Epidermal melanocyte (primary cell): ENCODE results near the gene XYLT1.
"Not testable (repeated sequence)": the region's sequence is repeated elsewhere in the genome, so short reads cannot be mapped to it uniquely, and the experiment has no call there.

ENCODE experiments used
- DNase-seq: peaks from one replicate; pipeline ENCODE4 v3.0.0; 2011; ENCODE audit warnings: low spot score; ENCODE audit not compliant: insufficient read length

Gene XYLT1

DNA sequence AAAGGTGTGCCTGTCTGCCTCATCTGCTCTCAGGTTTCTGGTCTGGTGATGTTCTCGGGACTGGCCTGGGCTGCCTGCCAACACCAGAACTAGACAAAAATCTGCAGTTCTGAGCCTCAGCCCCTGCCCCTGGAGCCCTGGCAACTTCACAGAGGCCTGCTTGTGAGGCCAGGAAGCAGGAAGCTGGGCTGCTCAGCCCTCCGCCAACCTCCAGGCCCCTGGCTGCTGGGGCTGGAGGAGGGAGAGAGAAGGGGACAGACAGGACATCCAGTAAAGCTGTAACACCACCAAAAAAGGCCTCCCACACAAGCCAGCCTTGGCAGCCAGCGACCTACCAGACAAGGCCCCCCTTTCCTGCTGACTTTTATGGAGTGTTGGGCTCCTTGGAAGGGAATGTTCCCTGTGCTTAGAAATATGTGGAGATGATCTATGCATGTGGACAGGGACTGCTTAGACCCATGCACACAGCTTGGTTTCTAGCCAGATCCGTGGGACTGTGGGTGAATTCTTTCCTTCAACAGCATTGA lies 157.6 kb downstream of the XYLT1 start:
- DNase-seq = peak; percentile 45

GRCh38 chr16:17312094-17312710 lies 158.6 kb downstream of the XYLT1 start:
- DNase-seq = no peak

DNA sequence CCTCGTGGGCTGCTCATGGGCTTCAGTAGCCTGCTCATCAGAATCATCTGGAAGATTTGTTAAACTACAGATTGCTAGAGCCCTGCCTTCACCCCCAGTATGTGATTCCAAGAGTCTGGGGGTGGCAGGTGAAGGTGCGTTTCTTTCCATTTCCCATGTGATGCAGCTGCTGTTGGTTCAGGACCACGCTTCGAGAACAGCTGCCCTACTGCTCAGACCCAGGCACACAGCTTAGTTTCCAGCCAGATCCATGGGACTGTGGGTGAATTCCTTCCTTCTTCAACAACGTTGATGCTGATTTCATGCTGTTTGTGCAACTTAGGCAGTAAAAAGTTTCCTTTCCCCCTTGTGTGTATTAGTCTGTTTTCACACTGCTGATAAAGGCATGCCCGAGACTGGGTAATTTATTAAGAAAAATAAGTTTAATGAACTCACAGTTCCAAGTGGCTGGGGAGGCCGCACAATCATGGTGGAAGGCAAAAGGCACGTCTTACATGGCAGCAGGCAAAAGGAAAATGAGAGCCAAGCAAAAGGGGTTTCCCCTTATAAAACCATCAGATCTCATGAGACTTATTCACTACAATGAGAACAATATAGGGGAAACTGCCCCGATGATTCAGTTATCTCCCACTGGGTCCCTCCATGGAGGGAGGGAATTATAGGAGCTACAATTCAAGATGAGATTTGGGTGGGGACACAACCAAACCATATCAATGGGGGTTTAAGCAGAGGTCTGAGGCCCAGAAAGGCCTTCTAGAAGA lies 159.2 kb downstream of the XYLT1 start:
- DNase-seq = no peak

- DNase-seq = no peak
Observed at GRCh38 chr16:17309510-17309909, 161.2 kb downstream of the XYLT1 start.

GRCh38 chr16:17308186-17308585 lies 162.6 kb downstream of the XYLT1 start:
- no peak for DNase-seq

- no peak for DNase-seq
Observed at GRCh38 chr16:17307504-17307903, 163.3 kb downstream of the XYLT1 start.

DNA sequence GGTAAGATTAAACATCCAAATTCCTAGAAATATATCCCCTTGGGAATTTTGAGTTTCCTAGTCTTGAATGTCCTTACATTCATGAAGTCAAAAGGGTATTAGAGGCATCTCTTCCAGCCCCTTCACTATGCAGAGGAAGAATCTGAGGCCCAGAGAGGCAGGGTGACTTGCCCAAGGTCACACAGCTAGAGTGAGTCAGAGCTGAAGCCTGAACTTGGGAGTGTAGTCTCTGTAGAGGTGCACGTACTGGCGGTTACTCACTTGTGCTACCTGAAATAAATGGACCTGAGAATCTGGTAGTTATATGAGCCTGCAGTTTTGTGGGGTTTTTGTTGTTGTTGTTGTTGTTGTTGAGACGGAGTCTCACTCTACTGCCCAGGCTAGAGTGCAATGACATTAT lies 164.0 kb downstream of the XYLT1 start:
- no peak for DNase-seq

- not testable (repeated sequence) for DNase-seq
Observed at GRCh38 chr16:17306211-17306610, 164.5 kb downstream of the XYLT1 start.

GRCh38 chr16:17305694-17306093 lies 165.1 kb downstream of the XYLT1 start:
- DNase-seq = no peak

- DNase-seq = no peak
Observed at GRCh38 chr16:17304491-17305119, 166.2 kb downstream of the XYLT1 start.

DNA sequence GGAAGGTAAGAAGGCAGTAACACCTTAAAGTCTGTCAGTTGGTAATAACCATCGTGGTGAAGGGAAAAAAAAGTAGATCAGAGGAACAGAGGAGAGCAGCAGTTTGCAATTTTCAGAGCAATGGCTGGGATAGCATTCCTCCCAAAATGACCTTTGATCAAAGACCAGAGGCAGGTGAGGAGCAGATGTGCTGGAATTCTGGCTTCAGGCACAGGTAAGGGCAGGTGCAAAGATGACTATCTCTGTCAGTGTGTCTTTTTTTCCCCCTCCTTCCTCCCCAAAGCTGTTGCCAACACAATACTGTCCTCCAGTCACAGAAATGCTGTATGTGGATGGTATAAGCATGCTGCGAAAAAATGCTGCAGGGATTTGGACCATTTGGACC lies 166.7 kb downstream of the XYLT1 start:
- no peak for DNase-seq

GRCh38 chr16:17303101-17303500 lies 167.7 kb downstream of the XYLT1 start:
- no peak for DNase-seq

DNA sequence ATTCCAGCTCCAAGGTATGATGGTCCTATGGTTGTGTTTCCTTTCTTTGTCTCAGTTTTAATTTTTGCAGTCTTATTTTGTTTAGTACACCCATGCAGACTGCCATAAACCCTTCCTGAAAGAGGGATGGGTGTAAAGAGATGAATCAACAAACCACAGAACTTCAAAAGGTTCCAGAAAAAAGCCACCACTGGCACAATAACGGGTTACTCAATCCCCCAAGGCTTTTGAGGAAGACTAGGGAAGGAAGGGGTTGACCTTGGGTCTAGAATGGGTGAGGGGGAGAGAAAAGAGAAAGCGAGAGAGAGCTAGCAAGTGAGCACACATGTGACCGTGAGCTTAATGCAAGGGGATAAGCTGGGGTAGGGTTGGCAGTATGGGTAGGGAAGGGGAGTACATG lies 168.1 kb downstream of the XYLT1 start:
- DNase-seq = no peak

- no peak for DNase-seq
Observed at GRCh38 chr16:17302214-17302613, 168.5 kb downstream of the XYLT1 start.

GRCh38 chr16:17301593-17302135 lies 169.1 kb downstream of the XYLT1 start:
- DNase-seq = no peak

- no peak for DNase-seq
Observed at GRCh38 chr16:17301184-17301583, 169.6 kb downstream of the XYLT1 start.

DNA sequence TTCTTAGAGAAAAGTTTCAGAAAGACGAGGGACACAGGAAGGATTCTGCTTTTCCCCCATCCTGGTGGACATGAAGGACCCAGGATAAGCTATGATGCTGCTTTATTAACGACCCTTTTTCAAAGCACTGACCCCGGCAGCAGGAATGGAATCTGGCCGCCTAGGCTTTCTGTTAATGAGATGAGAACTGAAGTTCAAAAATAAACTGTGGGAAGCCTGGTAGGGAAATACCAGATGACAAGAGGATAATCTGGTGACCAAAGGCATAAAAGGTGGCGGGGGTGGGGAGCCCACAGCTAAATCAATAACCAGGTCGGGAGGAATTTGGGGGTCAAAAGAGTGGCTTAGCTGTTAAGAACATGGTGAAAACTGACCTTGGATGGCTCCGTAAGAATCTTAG lies 171.0 kb downstream of the XYLT1 start:
- no peak for DNase-seq

DNA sequence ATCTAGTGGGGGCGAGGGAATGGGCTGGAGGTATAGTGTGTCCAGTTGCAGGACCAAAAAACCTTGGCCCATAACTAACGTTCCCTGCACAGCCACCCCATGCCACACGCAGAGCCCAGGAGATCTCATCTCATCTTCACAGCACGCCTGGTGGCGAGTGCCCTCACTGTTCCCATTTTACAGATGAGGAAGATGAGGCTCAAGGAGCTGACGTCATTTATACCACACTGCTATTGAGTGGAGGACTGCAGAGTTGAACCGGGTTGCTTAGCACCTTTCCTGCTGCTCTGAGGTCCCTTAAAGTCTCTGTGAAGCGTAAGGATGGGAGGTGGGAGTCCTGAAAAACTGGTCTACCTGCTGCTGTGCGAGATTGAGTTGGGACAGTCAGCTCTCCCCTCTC lies 172.5 kb downstream of the XYLT1 start:
- DNase-seq = no peak

GRCh38 chr16:17296431-17296830 lies 174.3 kb downstream of the XYLT1 start:
- DNase-seq = no peak

DNA sequence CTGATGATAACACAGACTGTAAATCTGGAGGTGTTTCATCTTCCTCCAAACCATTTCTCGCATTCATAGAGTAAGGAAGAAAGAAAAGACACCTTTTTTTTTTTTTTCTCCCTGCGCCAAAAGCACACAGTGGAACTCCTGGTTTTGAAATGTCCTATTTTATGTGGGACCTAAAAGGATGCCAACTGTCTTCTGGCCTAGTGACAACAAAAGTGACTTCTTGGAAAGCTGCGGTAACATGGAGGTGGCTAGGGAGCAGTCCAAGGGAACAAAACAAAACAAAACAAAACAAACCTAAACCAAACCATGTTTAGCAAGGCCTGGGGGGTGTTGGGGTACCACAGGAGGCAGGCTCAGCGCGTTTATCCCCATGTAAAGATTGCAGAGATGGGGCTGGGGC lies 174.8 kb downstream of the XYLT1 start:
- no peak for DNase-seq

- DNase-seq = no peak
Observed at GRCh38 chr16:17294856-17295255, 175.9 kb downstream of the XYLT1 start.
